GM19452 (cell line): Measurements from ENCODE around the gene ASB2.

ENCODE experiments used
- ATAC-seq: cut with Tn5 transposase; IDR thresholded peaks from one replicate; pipeline ENCODE4 v1.9.1; 2021; ENCODE audit not compliant: unreplicated experiment

The ASB2 gene

DNA sequence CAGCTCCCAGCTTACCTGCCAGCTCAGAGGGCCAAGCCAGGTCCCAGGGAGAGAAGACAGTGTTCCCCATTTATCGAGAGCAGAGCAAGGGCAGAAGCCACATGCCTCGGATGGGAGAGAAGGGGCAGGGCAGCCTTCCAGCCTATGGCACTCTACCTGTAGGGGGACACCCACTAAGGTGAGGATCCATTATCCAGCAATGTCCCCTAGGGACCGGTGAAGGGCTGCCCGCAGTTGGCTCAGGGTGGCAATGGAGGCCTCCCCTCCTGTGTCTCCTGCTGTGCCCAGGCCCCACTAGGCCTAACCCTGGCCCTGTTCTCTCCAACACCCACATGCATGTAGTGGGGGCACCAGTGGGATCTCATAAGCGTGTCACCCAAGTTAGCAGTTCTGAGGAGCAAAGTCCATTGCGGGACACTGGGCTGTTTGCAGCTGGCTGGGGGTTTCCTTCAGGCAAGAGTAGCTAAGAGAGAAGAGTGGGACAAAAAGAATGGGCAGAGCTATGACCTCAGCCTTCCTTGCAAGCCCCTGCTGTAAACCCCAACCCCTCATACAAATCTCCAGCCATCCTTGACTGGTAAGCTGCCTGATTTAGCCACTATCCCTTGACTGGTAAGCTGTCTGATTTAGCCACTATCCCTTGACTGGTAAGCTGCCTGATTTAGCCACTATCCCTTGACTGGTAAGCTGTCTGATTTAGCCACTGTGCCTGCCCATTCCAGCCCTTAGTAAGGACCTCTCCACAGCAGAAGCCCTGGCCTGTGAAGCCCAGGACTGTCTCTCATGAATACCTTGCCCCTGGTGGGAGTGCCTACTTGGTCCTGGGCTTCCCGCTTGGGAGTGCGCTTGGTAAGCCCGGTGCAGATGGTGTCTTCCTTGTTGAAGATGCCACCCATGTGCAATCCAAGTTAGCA lies 5.2 kb upstream of the ASB2 start:
- no peak for ATAC-seq

DNA sequence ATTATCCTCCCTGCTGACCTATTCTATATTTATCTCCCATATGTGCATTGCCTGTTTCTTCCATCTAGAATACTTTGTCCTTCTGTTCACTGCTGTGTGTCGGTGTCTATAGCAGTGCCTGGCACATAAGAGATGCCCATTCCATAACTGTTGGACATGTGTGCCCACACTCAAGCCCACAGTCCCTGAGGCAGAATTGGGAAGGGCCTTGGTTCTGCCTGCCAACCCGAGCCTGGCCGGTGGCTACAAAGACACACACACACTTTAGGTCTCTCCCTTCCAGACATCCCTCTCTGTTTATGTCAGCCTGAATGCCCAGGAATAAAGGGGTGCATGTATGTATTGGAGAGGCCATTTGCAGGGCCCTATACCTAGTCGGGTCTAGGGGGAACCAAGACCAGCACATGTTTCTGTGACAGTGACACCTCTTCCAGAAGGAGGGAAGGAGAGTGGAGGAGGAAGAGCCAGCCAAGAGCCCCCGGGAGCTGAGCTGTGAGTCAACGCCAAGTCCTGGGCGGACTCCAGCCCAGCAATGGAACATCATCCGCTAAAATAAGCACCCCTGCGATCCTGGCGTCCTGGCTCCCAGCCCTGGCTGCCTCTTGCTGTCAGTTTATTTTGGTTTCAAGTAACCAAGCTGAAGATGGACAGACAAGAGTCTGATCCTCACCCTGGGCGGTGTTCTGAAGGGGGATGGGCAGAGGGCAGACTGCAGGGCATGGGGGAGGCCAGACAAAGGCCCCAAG lies 4.3 kb upstream of the ASB2 start:
- no peak for ATAC-seq

DNA sequence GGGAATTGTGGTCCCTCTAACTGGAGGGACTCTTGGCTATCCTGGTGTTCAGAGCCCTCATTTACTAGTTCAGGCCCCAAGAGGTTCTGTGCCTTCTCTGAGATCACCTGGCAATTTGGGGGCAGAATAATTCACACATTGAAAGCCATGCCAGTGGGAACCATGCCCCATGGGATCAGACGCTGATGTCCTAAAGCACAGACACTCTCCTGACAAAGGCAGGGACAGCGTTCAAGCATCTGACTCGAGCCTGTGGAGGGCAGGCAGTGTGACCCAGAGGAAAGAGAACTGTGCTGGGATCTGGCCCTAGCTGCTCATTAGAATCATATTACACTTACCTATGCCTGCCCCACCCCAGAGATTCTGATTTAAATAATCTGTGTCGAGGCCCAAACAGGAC lies 2.4 kb upstream of the ASB2 start:
- ATAC-seq, result no peak

GRCh38 chr14:93977790-93978581 lies 1.6 kb upstream of the ASB2 start:
- ATAC-seq, result peak; percentile 64

DNA sequence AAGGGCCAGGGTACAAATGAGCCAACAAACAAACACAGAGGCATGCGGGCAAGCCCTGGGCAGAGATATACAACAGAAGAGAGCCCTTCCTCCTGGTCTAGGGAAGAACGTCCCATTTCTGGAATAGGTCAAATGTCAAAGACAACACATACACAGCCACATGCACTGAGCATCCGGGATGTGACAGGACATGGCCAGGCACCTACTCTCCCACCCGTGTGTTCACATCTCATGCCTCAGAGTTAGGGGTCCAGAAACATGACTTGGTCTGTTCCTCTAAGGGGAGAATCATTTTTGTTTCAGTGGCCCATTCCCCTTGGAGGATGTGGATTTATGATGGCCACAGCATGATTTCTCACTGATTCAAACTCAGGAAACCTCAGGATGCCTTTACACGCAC lies 801 bp upstream of the ASB2 start:
- ATAC-seq, result no peak

GRCh38 chr14:93975791-93976476 lies 436 bp downstream of the ASB2 start:
- peak; percentile 54 for ATAC-seq

DNA sequence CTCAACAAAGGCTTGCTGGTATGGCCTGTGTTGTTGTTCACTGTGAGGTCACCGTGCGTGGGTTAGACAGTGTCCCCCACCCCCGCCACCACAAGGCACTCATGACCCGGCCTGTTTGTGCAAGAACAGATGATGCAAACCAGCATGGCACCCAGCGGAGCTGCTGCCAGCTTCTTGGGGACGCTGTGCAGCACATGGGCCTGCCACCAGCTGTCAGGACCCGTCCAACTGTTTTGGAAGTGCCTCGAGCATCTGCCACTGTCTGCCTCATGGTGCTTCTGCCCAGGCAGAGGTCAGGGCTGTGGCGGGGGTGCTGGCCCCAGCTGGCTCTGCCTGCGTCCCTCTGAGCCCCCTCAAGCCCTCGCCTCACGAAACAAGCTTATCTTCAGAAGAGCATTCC lies 1.5 kb downstream of the ASB2 start:
- ATAC-seq, result no peak

- no peak for ATAC-seq
Measured at GRCh38 chr14:93974299-93974698, 2.1 kb downstream of the ASB2 start.

- ATAC-seq, result no peak
Measured at GRCh38 chr14:93973607-93974006, 2.8 kb downstream of the ASB2 start.

DNA sequence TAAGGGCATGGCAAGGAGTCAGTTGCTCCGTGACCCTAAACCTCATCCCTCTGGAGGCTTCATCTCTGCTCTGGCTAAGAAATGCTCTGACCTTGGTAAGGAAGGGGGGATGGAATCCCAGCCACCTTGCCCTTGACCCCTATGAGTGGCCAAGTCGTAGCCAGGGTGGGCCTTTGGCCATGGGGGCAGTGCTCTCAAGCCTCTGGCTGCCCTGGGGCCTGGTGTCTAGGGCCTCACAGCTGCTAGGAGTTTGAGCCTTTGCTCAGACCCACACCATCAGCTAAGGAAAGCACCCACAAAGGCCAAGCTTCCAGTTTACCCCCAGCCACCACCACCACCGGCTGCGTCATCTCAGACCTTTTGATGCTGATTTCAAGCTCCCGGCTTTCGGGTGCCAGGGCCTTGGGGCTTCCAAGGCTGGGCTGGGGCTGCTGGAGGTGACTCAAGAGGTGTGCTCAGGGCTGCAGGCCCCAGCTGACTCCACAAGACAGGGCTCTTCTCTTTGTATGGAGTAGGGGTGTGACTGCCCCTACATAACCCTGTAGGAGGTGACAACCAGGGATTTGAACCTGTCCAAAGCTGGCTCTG lies 3.7 kb downstream of the ASB2 start:
- ATAC-seq, result no peak

- ATAC-seq, result no peak
Measured at GRCh38 chr14:93971635-93972027, 4.7 kb downstream of the ASB2 start.

DNA sequence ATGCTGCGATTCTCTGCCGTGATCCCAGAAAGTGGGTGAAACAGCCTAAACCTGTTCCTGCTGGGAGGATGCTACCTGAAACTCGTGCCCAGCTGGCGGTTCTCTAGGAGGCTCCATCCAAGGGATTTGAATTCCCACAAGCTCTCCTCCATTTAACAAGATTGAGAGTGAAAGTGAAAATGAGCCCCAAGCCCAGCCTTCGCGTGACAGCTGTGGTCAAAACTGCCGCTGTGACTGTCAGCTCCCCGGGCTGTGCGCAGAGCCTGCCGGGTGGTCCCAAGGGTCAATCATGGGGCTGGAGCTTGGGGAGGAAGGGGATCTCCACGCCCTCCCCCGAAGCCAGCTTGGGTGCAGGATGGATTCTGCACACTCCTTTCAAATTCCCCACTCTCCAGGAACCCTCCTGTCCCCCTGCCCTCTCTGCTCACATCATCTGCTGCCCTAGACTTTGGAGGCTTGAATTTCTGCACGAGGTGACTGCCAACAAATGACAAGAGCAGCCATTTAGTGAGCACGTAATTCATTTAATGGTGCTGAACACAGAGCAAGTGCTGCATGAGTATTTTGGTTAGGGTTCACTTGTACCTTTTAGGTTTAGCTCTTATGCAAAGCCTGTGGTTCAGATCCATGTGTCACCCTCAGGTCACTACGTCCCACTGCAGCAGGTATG lies 5.3 kb downstream of the ASB2 start:
- ATAC-seq, result peak; percentile 35

DNA sequence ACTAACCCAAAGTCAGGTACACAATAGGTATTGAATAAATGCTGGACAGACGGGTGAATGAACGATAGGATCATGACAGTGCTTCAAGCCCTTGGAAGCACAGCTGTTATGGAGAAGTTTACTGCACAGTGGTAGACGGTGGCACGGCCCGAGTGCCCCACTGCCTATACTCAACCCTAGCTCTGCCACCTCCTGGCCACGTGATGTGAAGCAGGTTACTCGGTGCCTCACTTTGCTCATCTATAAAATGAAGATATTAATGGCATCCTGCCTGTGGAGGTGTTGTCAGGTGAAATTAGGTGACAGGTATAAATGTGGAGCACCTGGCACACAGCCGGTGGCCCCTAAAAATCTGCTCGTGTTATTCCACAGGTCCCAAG lies 5.8 kb downstream of the ASB2 start:
- no peak for ATAC-seq

GRCh38 chr14:93969082-93969828 lies 7.1 kb downstream of the ASB2 start:
- no peak for ATAC-seq

GRCh38 chr14:93967637-93968250 lies 8.6 kb downstream of the ASB2 start:
- peak; percentile 36 for ATAC-seq

DNA sequence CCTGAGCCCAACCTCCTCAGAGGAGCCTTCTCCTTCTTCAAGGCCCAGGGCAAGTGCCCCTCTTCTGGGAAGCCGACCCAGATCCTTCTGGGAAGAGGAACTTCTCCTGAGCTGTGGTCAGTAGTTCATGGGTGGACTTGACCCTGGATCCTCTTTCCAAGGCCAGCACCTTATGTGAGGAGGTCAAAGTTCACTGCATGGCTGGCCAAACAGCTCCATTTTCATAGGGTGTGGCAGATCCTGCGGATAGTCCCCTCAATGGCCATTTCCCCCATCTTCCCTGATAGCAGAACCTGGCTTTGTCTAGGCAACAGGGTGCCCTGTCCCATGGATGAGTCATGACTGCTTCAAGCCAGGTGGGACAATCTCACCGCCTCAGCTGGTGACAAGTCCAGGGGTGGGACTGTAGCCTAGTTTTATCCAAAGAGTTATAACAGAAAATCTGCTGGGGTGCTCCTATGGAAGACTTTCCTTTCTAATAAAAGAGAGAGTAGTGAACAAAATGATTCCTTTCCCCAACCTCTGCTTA lies 10.4 kb downstream of the ASB2 start:
- no peak for ATAC-seq

DNA sequence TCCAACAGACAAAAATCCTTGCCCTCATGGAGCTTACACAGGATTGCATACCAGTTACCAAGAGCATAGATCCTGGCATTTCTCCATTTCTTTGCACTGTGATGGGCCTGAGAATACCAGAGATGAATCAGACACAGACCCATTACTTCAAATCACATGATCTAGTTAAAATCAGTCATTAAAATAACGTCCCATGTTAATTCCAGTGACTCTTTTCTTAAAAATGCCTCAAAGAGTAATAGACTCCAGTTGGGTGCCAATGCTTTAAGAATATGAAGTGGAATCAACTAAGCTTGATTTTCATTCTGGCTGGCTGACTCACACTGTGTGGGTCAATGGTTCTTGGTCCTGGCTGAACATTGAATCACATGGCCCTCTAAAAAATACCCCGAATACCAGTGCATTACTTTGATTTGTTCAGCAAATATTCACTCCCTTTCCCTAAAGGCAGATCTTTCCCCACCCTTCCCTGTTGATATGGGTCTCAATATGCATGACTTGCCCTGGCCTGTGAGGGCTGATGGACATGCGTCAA lies 11.0 kb downstream of the ASB2 start:
- no peak for ATAC-seq

DNA sequence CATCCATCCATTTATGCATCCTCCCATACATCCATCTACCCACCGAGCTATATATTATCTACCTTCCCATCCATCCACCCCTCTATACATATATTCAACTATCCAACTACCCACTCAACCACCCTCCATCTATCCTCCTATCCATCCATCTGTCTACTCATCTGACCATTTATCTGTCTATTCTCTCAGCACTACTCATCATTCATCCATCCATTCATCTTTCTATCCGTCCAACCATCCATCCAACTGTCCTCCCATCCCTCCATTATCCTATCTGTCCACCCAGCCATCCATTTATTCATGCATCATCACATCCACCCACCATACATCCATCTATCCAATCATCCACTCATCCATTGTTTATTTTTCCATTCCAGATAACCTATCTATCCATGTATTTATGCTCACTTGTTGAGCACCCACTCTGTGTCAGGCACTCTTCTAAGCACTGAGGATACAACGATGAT lies 11.5 kb downstream of the ASB2 start:
- no peak for ATAC-seq
